Lower leg skin (tissue), 4 donors: ENCODE results near the gene MAP7. TPM values are rescaled to one million over a fixed set of nuclear protein-coding genes. Genes with fewer than 3 reads are reported as not detected.
"Not testable (repeated sequence)": the region's sequence is repeated elsewhere in the genome, so short reads cannot be mapped to it uniquely, and the experiment has no call there.

ENCODE experiments used
- DNase-seq, 2 donors: peaks; one replicate each; pipeline ENCODE4 v3.0.0-alpha.2; 2019; ENCODE audit warnings: low spot score in 2 of 2
- H3K4me3 ChIP-seq: fragments of 200-600 bp; sonication (generic); 2 replicates; pipeline ENCODE4 v1.5.1; 2017; ENCODE audit warnings: mild to moderate bottlenecking, low read depth; ENCODE audit not compliant: poor library complexity, severe bottlenecking
- CTCF ChIP-seq, 3 donors: fragments of 450-650 bp; IDR thresholded peaks; one replicate each; pipeline ENCODE4 v1.5.1; 2016; ENCODE audit warnings: antibody characterized with exemption in 3 of 3, mild to moderate bottlenecking in 3 of 3, moderate library complexity in 2 of 3
- POLR2A ChIP-seq, 2 donors: fragments of 450-650 bp; IDR thresholded peaks; one replicate each; pipeline ENCODE4 v1.6.1; 2016 to 2017; ENCODE audit warnings: antibody characterized with exemption in 2 of 2, mild to moderate bottlenecking in 1 of 2, moderate library complexity in 1 of 2
- WGBS, 2 donors: methylation state at CpG; one replicate each; pipeline ENCODE4 v1.1.5; 2018; 5-methylcytosine and 5-hydroxymethylcytosine counted together
- intact Hi-C: fragments of 100-400 bp; cut with DNase I; formaldehyde crosslinking; loops from one replicate; pipeline ENCODE4 v1.15.0; 2023; ENCODE audit warnings: low total_unique reads
- total RNA-seq, 4 donors: library from RNA; depleted of rRNA; stranded (reverse); fragments of >200 nt; gene quantifications; one replicate each; pipeline ENCODE4 v1.1.0, GENCODE V29; 2016

MAP7 gene
- total RNA-seq, 4 donors from 2014 or later: 32.5 to 41.8 (median 39.0) TPM

GRCh38 chr6:136309729-136310311, 240.4 kb downstream of the MAP7 start:
- WGBS, 2 donors: 94 to 95% methylated on average over 1 of the region's 1 CpG
- DNase-seq: no peak
- intact Hi-C loops: no loop called here
- TF ChIP-seq POLR2A (IDR thresholded peaks at IDR 0.05) (no peak), CTCF (IDR thresholded peaks at IDR 0.05) (no peak)
- H3K4me3 ChIP-seq: no peak overlapping the region

GRCh38 chr6:136309171-136309570, 241.1 kb downstream of the MAP7 start:
- TF ChIP-seq POLR2A (IDR thresholded peaks at IDR 0.05) (no peak), CTCF (IDR thresholded peaks at IDR 0.05) (no peak)
- H3K4me3 ChIP-seq: no peak overlapping the region
- intact Hi-C loops: no loop called here
- WGBS, 2 donors: 82 to 88% methylated on average over 3 of the region's 3 CpGs
- DNase-seq: no peak

- DNase-seq, intact Hi-C loops, H3K4me3 ChIP-seq: not testable (repeated sequence)
- WGBS, 2 donors: 75 to 86% methylated on average over 1 of the region's 1 CpG
Measured at GRCh38 chr6:136308469-136308868, 241.8 kb downstream of the MAP7 start.

GRCh38 chr6:136307351-136307750, 242.9 kb downstream of the MAP7 start:
- no peak for DNase-seq
- H3K4me3 ChIP-seq: no peak overlapping the region
- intact Hi-C loops: no loop called here
- TF ChIP-seq CTCF (IDR thresholded peaks at IDR 0.05): no peak
- TF ChIP-seq POLR2A (IDR thresholded peaks at IDR 0.05): no peak

GRCh38 chr6:136306466-136306865, 243.8 kb downstream of the MAP7 start:
- WGBS, 2 donors: 88 to 90% methylated on average over 1 of the region's 1 CpG
- intact Hi-C loops: no loop called here
- no peak overlapping the region for H3K4me3 ChIP-seq
- TF ChIP-seq CTCF (IDR thresholded peaks at IDR 0.05) (no peak), POLR2A (IDR thresholded peaks at IDR 0.05) (no peak)
- DNase-seq: no peak

- H3K4me3 ChIP-seq: no peak overlapping the region
- TF ChIP-seq CTCF (IDR thresholded peaks at IDR 0.05): no peak
- no peak for TF ChIP-seq POLR2A (IDR thresholded peaks at IDR 0.05)
- WGBS, 2 donors: 45 to 51% methylated on average over 4 of the region's 4 CpGs
- no peak for DNase-seq
- intact Hi-C loops: no loop called here
Measured at GRCh38 chr6:136304410-136304809, 245.8 kb downstream of the MAP7 start.
